SK-N-MC (cell line): ENCODE results near the gene KRT20.

Experiments
- EZH2 ChIP-seq: fragments of 200-600 bp; sonication (generic); IDR thresholded peaks from one replicate; pipeline ENCODE4 v1.6.1; 2017; ENCODE audit warnings: antibody characterized with exemption
- FOXP2 ChIP-seq: optimal IDR thresholded peaks from 2 replicates; pipeline ENCODE3; 2011; ENCODE audit warnings: mild to moderate bottlenecking, moderate library complexity; ENCODE audit not compliant: insufficient read depth; ENCODE audit errors: extremely low read length, control extremely low read depth
- POLR2AphosphoS5 ChIP-seq: IDR thresholded peaks from 2 replicates; pipeline ENCODE4 v1.6.1; 2012; ENCODE audit warnings: mild to moderate bottlenecking, low read depth, low read length, borderline replicate concordance

- TF ChIP-seq EZH2 = no peak
- TF ChIP-seq POLR2AphosphoS5 = no peak
- TF ChIP-seq FOXP2 = no peak
These were observed 11.9 kb upstream of the KRT20 start for GRCh38 chr17:40896916-40897455.
